Esophagus (tissue), 2 donors: ENCODE data around the gene RAPH1. TPM values are rescaled to one million over a fixed set of nuclear protein-coding genes. Genes with fewer than 3 reads are reported as not detected.

ENCODE experiments used
- H3K27ac ChIP-seq, 2 donors: one replicate each; pipeline ENCODE4 v1.5.1; 2013; ENCODE audit warnings: low read depth in 2 of 2, mild to moderate bottlenecking in 2 of 2, inconsistent platforms in 1 of 2, low read length in 1 of 2, moderate library complexity in 1 of 2
- H3K27me3 ChIP-seq, 2 donors: one replicate each; pipeline ENCODE4 v1.6.1; 2013; ENCODE audit warnings: low read length in 2 of 2, control low read depth in 1 of 2, mild to moderate bottlenecking in 1 of 2; ENCODE audit not compliant: insufficient read depth in 2 of 2, control insufficient read depth in 1 of 2
- H3K36me3 ChIP-seq, 2 donors: one replicate each; pipeline ENCODE4 v1.6.1; 2013; ENCODE audit warnings: low read length in 1 of 2; ENCODE audit not compliant: control insufficient read depth in 2 of 2, insufficient read depth in 2 of 2
- H3K4me1 ChIP-seq, 2 donors: one replicate each; pipeline ENCODE4 v1.6.1; 2013; ENCODE audit warnings: low read length in 1 of 2; ENCODE audit not compliant: control insufficient read depth in 2 of 2, insufficient read depth in 2 of 2
- H3K4me3 ChIP-seq, 2 donors: one replicate each; pipeline ENCODE4 v1.5.1; 2013; ENCODE audit warnings: low read length in 2 of 2, mild to moderate bottlenecking in 2 of 2, low read depth in 1 of 2, moderate library complexity in 1 of 2
- H3K9me3 ChIP-seq, 2 donors: one replicate each; pipeline ENCODE4 v1.6.1; 2013; ENCODE audit warnings: mild to moderate bottlenecking in 2 of 2, low read depth in 1 of 2, low read length in 1 of 2, moderate library complexity in 1 of 2; ENCODE audit not compliant: control insufficient read depth in 2 of 2, insufficient read depth in 1 of 2
- WGBS, 2 donors: extraction: QIAGEN DNeasy Blood & Tissue Kit; methylation state at CpG; one replicate each; pipeline ENCODE4 v1.1.7; 2013; 5-methylcytosine and 5-hydroxymethylcytosine counted together
- polyA plus RNA-seq, 2 donors: library from polyadenylated mRNA; stranded (reverse); fragments of 200-250 nt; gene quantifications; one replicate each; pipeline ENCODE4 v1.2.3, GENCODE V29; 2013
- donor health status: healthy with polysubstance abuse.
- donor health status: Bipolar disorder and iron deficiency.

Gene RAPH1
- polyA plus RNA-seq, 2 donors: 3.8 to 5.0 TPM

GRCh38 chr2:203366639-203367466 lies 168.2 kb downstream of the RAPH1 start:
- H3K9me3 ChIP-seq: no peaks in the 10 kb centered on the region
- H3K27ac ChIP-seq: no peak overlapping the region
- 94 to 95% methylated on average over 5 of the region's 5 CpGs for WGBS, 2 donors
- H3K4me1 ChIP-seq: no peaks in the 10 kb centered on the region
- H3K27me3 ChIP-seq: no peaks in the 10 kb centered on the region
- no peak overlapping the region for H3K4me3 ChIP-seq
- H3K36me3 ChIP-seq: no peaks in the 10 kb centered on the region

- Histone ChIP-seq H3K9me3 (no peaks in the 10 kb centered on the region), H3K27ac (no peak overlapping the region), H3K27me3 (no peaks in the 10 kb centered on the region), H3K36me3 (no peaks in the 10 kb centered on the region), H3K4me3 (no peak overlapping the region), H3K4me1 (no peaks in the 10 kb centered on the region)
Observed at GRCh38 chr2:203361922-203362321, 173.2 kb downstream of the RAPH1 start.

GRCh38 chr2:203361495-203361894 lies 173.6 kb downstream of the RAPH1 start:
- H3K27ac ChIP-seq: no peak overlapping the region
- H3K4me3 ChIP-seq: no peak overlapping the region
- H3K27me3 ChIP-seq: no peaks in the 10 kb centered on the region
- H3K4me1 ChIP-seq: no peaks in the 10 kb centered on the region
- 61 to 70% methylated on average over 2 of the region's 2 CpGs for WGBS, 2 donors
- no peaks in the 10 kb centered on the region for H3K9me3 ChIP-seq
- H3K36me3 ChIP-seq: no peaks in the 10 kb centered on the region

GRCh38 chr2:203360833-203361430 lies 174.2 kb downstream of the RAPH1 start:
- Histone ChIP-seq H3K4me3 (no peak overlapping the region), H3K9me3 (no peaks in the 10 kb centered on the region), H3K36me3 (no peaks in the 10 kb centered on the region), H3K27me3 (no peaks in the 10 kb centered on the region), H3K4me1 (no peaks in the 10 kb centered on the region), H3K27ac (no peak overlapping the region)
- WGBS, 2 donors: 53 to 70% methylated on average over 3 of the region's 3 CpGs

- Histone ChIP-seq H3K4me1 (no peaks in the 10 kb centered on the region), H3K36me3 (no peaks in the 10 kb centered on the region), H3K27ac (no peak overlapping the region), H3K4me3 (no peak overlapping the region), H3K27me3 (no peaks in the 10 kb centered on the region), H3K9me3 (no peaks in the 10 kb centered on the region)
- 92 to 98% methylated on average over 1 of the region's 1 CpG for WGBS, 2 donors
Observed at GRCh38 chr2:203359450-203359849, 175.7 kb downstream of the RAPH1 start.

- 82 to 83% methylated on average over 3 of the region's 3 CpGs for WGBS, 2 donors
- no peaks in the 10 kb centered on the region for H3K9me3 ChIP-seq
Observed at GRCh38 chr2:203354966-203355365, 180.1 kb downstream of the RAPH1 start.

GRCh38 chr2:203352604-203353255 lies 182.4 kb downstream of the RAPH1 start:
- no peaks in the 10 kb centered on the region for H3K27me3 ChIP-seq
- no peaks in the 10 kb centered on the region for H3K9me3 ChIP-seq
- 82 to 87% methylated on average over 5 of the region's 5 CpGs for WGBS, 2 donors

More at GRCh38 chr2:203354966-203355365, 180.1 kb downstream of the RAPH1 start:
- Histone ChIP-seq H3K27me3 (no peaks in the 10 kb centered on the region), H3K4me1 (no peaks in the 10 kb centered on the region), H3K27ac (no peak overlapping the region), H3K36me3 (no peaks in the 10 kb centered on the region), H3K4me3 (no peak overlapping the region)

GRCh38 chr2:203347375-203347774 lies 187.7 kb downstream of the RAPH1 start:
- Histone ChIP-seq H3K9me3 (no peaks in the 10 kb centered on the region), H3K4me3 (no peak overlapping the region), H3K27ac (no peak overlapping the region), H3K36me3 (no peaks in the 10 kb centered on the region), H3K27me3 (no peaks in the 10 kb centered on the region), H3K4me1 (no peaks in the 10 kb centered on the region)
- 80 to 85% methylated on average over 4 of the region's 4 CpGs for WGBS, 2 donors

More at GRCh38 chr2:203352604-203353255, 182.4 kb downstream of the RAPH1 start:
- no peak overlapping the region for H3K4me3 ChIP-seq
- H3K36me3 ChIP-seq: no peaks in the 10 kb centered on the region
- no peaks in the 10 kb centered on the region for H3K4me1 ChIP-seq
- H3K27ac ChIP-seq: no peak overlapping the region

GRCh38 chr2:203346612-203347011 lies 188.5 kb downstream of the RAPH1 start:
- WGBS, 2 donors: 96% methylated on average over 1 of the region's 1 CpG
- H3K4me1 ChIP-seq: no peaks in the 10 kb centered on the region
- H3K27ac ChIP-seq: no peak overlapping the region
- no peaks in the 10 kb centered on the region for H3K27me3 ChIP-seq
- H3K4me3 ChIP-seq: no peak overlapping the region
- H3K9me3 ChIP-seq: no peaks in the 10 kb centered on the region
- H3K36me3 ChIP-seq: no peaks in the 10 kb centered on the region
